Activated T-helper 17 cell treated with anti-CD3 and anti-CD28 coated beads, Interleukin-2, amount 50 U/mL, for 72 hours (primary cell): Measurements from ENCODE around the gene INSRR. TPM values are rescaled to one million over a fixed set of nuclear protein-coding genes. Genes with fewer than 3 reads are reported as not detected.

Experiments
- ATAC-seq: fragments of 150-1000 bp; cut with Tn5 transposase; replicated peaks from 2 replicates; pipeline ENCODE4 v1.10.0; 2021; ENCODE audit warnings: mild to moderate bottlenecking, moderate library complexity
- H3K27ac Mint-ChIP-seq: one replicate; pipeline ENCODE4 v1.8.0; 2022; ENCODE audit warnings: mixed read lengths
- H3K27me3 Mint-ChIP-seq: one replicate; pipeline ENCODE4 v1.8.0; 2022; ENCODE audit warnings: mixed read lengths
- H3K36me3 Mint-ChIP-seq: one replicate; pipeline ENCODE4 v1.8.0; 2022; ENCODE audit warnings: low read depth, mild to moderate bottlenecking, mixed read lengths
- H3K4me1 Mint-ChIP-seq: one replicate; pipeline ENCODE4 v1.8.0; 2022; ENCODE audit warnings: mixed read lengths
- H3K4me3 Mint-ChIP-seq: one replicate; pipeline ENCODE4 v1.8.0; 2022; ENCODE audit warnings: mild to moderate bottlenecking, mixed read lengths
- H3K9me3 Mint-ChIP-seq: one replicate; pipeline ENCODE4 v1.8.0; 2022; ENCODE audit warnings: mixed read lengths
- total RNA-seq, 2 donors: library from RNA; stranded (reverse); gene quantifications; one replicate each; pipeline ENCODE4 v1.2.3, GENCODE V29; 2022

INSRR gene
- under 1 TPM; 0.04 to 0.66 TPM for total RNA-seq

DNA sequence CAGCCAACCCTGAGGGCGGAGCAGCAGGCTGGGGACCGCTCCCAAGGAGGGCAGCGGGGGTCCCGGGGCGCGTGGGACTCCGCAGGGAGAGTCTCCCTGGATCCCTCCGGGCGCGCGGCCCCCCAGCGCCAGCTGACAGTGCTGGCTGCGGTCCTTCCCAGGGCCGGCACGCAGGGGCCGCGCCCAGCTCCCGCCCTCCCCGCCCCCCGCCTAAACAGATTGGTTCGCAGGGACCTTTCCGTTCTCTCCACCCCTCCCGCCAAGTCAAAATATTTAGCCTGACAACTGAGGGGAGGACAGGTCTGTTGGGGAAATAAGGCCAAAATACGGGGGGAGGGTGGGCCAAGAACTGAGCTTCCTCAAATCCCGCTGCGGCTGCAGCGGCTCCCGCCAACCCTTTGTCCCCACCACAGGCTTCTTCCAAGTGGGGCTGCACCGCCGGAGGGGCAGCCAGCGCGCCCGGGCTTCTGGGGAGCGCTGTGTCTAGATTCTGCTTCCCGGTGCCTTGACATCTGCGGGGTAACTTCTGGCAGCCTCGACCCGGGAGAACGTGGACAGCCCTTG lies at the start of gene INSRR:
Gene INSRR, minus strand, starts transcription at position 159 of the 564 bp plus-strand sequence. CDS start 496 bp downstream, outside the sequence.
- Mint-ChIP-seq H3K36me3 (no peaks in the 10 kb centered on the region), H3K4me3 (peak within 1 kb of the TSS; percentile 82), H3K27me3 (peaks cover 43% of the 10 kb centered on the region), H3K9me3 (no peaks in the 10 kb centered on the region), H3K27ac (no peak within 1 kb of the TSS), H3K4me1 (peaks cover 24% of the 10 kb centered on the region)
- ATAC-seq = no peak

DNA sequence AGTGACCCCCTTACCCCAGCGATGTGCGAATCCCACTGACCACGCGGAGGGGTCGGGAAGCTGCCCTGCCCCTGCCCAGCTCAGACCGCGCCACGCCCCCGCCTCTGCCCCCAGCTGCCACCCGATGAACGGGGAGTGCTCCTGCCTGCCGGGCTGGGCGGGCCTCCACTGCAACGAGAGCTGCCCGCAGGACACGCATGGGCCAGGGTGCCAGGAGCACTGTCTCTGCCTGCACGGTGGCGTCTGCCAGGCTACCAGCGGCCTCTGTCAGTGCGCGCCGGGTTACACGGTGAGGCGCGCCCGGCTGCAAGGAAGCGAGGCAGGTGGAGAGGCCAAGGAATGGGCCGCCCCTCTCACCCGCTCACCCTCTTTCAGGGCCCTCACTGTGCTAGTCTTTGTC lies 49.6 kb upstream of the INSRR start:
- Mint-ChIP-seq H3K27ac (no peak overlapping the region), H3K36me3 (no peaks in the 10 kb centered on the region), H3K27me3 (peaks cover 23% of the 10 kb centered on the region), H3K9me3 (no peaks in the 10 kb centered on the region), H3K4me1 (no peaks in the 10 kb centered on the region), H3K4me3 (no peak overlapping the region)
- no peak for ATAC-seq

DNA sequence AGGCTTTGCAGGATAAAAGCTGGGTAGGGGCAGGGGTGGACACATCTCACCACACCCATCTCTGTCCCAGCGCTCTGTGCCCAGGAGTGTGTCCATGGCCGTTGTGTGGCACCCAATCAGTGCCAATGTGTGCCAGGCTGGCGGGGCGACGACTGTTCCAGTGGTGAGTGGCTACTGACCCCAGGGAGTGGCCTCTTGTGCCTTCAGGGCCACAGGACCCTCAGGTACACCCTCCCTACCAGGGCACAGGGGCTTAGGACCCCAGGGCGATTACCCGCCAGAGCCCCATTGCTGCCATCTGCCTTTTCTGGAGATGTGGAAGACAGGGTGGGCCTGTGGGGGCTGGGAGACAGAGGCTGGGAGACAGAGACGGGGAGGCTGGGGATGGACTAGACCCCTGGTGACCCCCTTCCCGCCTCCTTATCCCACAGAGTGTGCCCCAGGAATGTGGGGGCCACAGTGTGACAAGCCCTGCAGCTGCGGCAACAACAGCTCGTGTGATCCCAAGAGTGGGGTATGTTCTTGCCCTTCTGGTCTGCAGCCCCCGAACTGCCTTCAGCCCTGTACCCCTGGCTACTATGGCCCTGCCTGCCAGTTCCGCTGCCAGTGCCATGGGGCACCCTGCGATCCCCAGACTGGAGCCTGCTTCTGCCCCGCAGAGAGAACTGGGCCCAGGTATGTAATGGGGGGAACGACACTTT lies 47.4 kb upstream of the INSRR start:
- ATAC-seq = no peak
- Mint-ChIP-seq H3K27me3 (peaks cover 25% of the 10 kb centered on the region), H3K4me1 (no peaks in the 10 kb centered on the region), H3K27ac (peak overlapping the region; percentile 70), H3K4me3 (no peak overlapping the region), H3K9me3 (no peaks in the 10 kb centered on the region), H3K36me3 (no peaks in the 10 kb centered on the region)

- no peak overlapping the region for H3K4me3 Mint-ChIP-seq
- H3K9me3 Mint-ChIP-seq = no peaks in the 10 kb centered on the region
- peaks cover 25% of the 10 kb centered on the region for H3K27me3 Mint-ChIP-seq
- no peaks in the 10 kb centered on the region for H3K36me3 Mint-ChIP-seq
- no peak for ATAC-seq
- H3K4me1 Mint-ChIP-seq = no peaks in the 10 kb centered on the region
- no peak overlapping the region for H3K27ac Mint-ChIP-seq
Observed at GRCh38 chr1:156905651-156906050, 46.7 kb upstream of the INSRR start.

DNA sequence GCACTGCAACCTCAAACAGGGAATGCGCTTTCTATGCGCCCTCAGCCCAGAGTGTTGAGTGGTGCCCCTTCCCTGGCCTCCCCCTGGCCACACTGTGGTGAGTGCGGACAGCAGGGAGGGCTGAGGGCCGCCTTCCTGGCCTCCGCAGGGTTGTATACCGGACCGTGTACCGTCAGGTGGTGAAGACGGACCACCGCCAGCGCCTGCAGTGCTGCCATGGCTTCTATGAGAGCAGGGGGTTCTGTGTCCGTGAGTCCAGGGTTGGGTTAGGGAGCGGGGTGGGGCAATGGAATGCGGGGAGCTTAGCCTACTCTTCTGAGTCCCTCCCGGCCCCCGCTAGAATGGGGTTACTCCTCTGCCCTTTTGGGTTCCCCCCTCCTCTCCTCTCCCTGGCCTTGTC lies 46.3 kb upstream of the INSRR start:
- ATAC-seq = no peak
- peaks cover 22% of the 10 kb centered on the region for H3K27me3 Mint-ChIP-seq
- H3K4me1 Mint-ChIP-seq = no peaks in the 10 kb centered on the region
- H3K27ac Mint-ChIP-seq = no peak overlapping the region
- H3K4me3 Mint-ChIP-seq = no peak overlapping the region
- no peaks in the 10 kb centered on the region for H3K9me3 Mint-ChIP-seq
- no peaks in the 10 kb centered on the region for H3K36me3 Mint-ChIP-seq

DNA sequence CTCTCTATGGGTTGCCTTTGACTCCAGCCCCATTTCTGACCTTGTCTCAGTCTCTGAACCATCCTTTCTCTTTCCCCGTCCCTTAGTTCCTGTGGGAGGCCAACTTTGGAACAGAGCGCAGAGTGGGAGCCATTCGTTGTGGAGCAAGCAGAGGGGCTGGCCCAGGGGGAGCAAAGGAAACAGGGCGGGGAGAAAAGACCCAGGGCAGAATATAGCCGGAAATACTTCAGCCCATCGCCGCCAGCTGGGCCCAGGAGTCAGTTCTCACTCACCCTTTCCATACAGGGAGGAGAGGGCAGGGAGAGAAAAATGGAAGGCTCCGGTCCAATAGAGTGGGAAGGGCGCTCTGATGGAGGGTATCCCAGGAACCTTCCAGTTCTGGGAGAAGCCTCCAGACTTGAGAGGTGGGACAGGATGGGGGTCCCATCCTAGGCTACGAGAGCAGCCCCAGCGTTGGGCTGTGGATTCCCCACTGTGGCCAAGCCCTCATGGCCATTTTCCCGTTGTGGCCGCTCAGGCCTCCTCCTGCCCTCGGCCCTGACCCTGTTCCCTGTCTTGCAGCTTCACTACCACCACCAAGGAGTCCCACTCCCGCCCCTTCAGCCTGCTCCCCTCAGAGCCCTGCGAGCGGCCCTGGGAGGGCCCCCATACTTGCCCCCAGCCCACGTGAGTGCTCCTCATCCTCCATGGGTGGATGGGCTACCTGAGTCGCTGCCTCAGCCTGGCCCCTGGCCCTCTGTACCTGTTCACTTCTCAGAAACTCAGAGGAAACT lies 45.5 kb upstream of the INSRR start:
- no peaks in the 10 kb centered on the region for H3K9me3 Mint-ChIP-seq
- no peak for ATAC-seq
- no peaks in the 10 kb centered on the region for H3K4me1 Mint-ChIP-seq
- peaks cover 22% of the 10 kb centered on the region for H3K27me3 Mint-ChIP-seq
- H3K36me3 Mint-ChIP-seq = no peaks in the 10 kb centered on the region
- no peak overlapping the region for H3K4me3 Mint-ChIP-seq
- H3K27ac Mint-ChIP-seq = no peak overlapping the region

GRCh38 chr1:156903328-156904091 lies 44.6 kb upstream of the INSRR start:
- ATAC-seq = no peak
- Mint-ChIP-seq H3K4me3 (no peak overlapping the region), H3K27ac (no peak overlapping the region), H3K9me3 (no peaks in the 10 kb centered on the region), H3K27me3 (peaks cover 26% of the 10 kb centered on the region), H3K36me3 (no peaks in the 10 kb centered on the region), H3K4me1 (peaks cover 4% of the 10 kb centered on the region)

- Mint-ChIP-seq H3K27me3 (peaks cover 32% of the 10 kb centered on the region), H3K27ac (no peak overlapping the region), H3K9me3 (no peaks in the 10 kb centered on the region), H3K4me1 (peaks cover 7% of the 10 kb centered on the region), H3K36me3 (no peaks in the 10 kb centered on the region), H3K4me3 (no peak overlapping the region)
- ATAC-seq = no peak
Observed at GRCh38 chr1:156901966-156902915, 43.3 kb upstream of the INSRR start.

DNA sequence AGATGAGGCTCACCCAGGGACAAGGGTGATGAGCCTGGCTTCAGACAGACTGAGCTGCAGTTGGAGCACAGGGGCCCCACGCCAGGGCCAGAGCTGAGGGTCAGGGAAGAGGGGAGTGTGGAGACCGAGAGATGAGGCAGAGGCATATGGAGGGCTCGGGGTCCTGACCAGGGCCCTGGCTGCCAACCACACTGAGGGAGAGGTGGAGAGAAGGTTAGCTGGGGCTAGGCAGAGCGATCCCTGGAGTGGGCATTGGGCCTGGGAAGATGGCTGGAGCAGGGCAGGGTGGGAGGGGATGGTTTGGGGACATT lies 42.6 kb upstream of the INSRR start:
- Mint-ChIP-seq H3K4me3 (no peak overlapping the region), H3K9me3 (no peaks in the 10 kb centered on the region), H3K36me3 (no peaks in the 10 kb centered on the region), H3K4me1 (peaks cover 7% of the 10 kb centered on the region), H3K27ac (no peak overlapping the region), H3K27me3 (peaks cover 30% of the 10 kb centered on the region)
- no peak for ATAC-seq

GRCh38 chr1:156900896-156901589 lies 42.1 kb upstream of the INSRR start:
- Mint-ChIP-seq H3K4me3 (no peak overlapping the region), H3K9me3 (no peaks in the 10 kb centered on the region), H3K27me3 (peaks cover 30% of the 10 kb centered on the region), H3K27ac (no peak overlapping the region), H3K4me1 (peaks cover 7% of the 10 kb centered on the region), H3K36me3 (no peaks in the 10 kb centered on the region)
- no peak for ATAC-seq

DNA sequence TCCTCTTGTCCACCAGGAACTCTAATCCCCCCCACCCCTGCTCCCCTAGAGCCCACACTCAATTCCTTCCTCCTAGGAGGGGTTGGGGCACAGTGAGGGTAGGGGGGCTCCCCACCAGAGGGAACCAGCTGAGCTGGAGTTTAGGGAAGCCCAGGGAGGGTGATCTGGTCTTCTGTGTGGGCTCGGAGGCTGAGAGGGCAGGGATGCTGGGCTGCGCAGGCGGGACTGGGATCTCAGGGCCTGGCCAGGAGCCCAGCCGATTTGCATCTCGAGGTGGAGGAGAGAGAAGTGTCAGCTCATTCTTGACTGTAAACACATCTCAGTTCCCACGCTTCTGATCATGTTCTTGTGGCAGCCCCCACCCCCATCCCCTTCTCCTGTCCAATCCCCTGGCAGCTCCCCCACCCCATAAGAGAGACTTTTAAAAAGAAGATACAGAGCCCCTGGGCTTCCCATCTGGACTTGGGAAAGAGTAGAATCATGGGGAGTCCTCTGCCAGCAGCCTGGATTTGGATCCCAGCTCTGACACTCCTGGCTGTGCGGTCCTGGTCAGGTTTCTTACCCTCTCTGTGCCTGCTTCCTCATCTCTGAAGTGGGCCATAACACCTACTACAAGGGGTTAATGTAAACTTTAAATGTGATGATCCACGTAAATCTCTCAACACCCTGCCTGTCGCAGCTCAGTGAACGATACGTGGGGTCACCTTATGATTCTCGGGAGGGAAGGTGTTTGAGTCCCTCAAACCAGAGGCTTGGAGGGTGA lies 41.2 kb upstream of the INSRR start:
- no peaks in the 10 kb centered on the region for H3K9me3 Mint-ChIP-seq
- no peak for ATAC-seq
- H3K4me1 Mint-ChIP-seq = peaks cover 7% of the 10 kb centered on the region
- H3K27ac Mint-ChIP-seq = no peak overlapping the region
- H3K4me3 Mint-ChIP-seq = no peak overlapping the region
- no peaks in the 10 kb centered on the region for H3K36me3 Mint-ChIP-seq
- H3K27me3 Mint-ChIP-seq = peaks cover 29% of the 10 kb centered on the region

DNA sequence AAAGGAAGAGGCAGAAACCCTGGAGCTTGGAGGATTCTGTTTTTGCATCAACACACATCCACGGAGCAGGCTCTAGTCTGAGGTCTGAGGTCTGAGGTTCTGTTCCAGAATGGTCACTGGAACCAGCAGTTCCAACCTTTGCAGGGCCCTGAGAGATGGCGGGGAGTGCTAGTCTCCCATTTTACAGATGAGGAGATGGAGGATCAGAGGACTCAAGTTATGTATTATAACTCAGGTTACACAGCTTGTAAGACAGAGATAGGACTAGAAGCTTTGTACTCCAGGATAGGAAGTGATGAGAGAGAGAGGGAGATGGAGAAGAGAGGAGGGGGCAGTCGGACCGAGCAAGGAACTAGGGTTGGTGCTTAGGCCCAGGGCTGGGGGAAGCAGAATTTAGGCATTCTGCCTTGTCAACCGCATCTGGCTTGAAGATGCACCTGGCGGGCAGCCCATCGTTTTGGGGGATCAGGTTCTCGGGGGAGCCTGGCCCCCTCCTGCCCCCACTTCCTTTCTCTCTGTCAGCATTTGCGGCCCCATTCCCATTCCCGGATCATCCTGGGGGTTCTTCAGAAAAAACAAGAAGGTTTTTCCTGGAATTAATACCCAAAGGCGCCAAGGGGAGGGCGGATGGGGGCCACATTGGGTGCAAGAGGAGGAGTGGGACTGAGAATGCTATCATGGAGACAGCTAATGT lies 40.2 kb upstream of the INSRR start:
- Mint-ChIP-seq H3K4me1 (peaks cover 7% of the 10 kb centered on the region), H3K27ac (no peak overlapping the region), H3K27me3 (peaks cover 32% of the 10 kb centered on the region), H3K4me3 (no peak overlapping the region), H3K9me3 (no peaks in the 10 kb centered on the region), H3K36me3 (no peaks in the 10 kb centered on the region)
- ATAC-seq = no peak
